Measurements from ENCODE around the gene PDPK1. TPM values are rescaled to one million over a fixed set of nuclear protein-coding genes. Genes with fewer than 3 reads are reported as not detected.

Gene PDPK1
- total and polyA plus RNA-seq, 4 donors, result 12.1 to 28.1 (median 18.2) TPM

GRCh38 chr16:2500430-2500917 is 37.3 kb upstream of the PDPK1 start (continued):
- TF ChIP-seq ZBTB33 (IDR thresholded peaks at IDR 0.05), result no peak
- no peak for TF ChIP-seq FOXA2 (IDR thresholded peaks at IDR 0.05)
- no peak for TF ChIP-seq RAD21 (IDR thresholded peaks at IDR 0.05)
- TF ChIP-seq TAF1 (conservative IDR thresholded peaks at IDR 0.05), result no peak
- no peak for TF ChIP-seq FOXA1 (IDR thresholded peaks at IDR 0.05)

- H3K4me3 ChIP-seq (ENCODE audit: low read depth in 1 of 3, low read length in 3 of 3), result no peak overlapping the region
- H3K36me3 ChIP-seq (ENCODE audit: control insufficient read depth in 4 of 4, insufficient read depth in 3 of 4, low read depth in 1 of 4, low read length in 3 of 4), result peaks cover 0 to 6% (median under 1%) of the 10 kb centered on the region in 4 donors
- peaks cover 18 to 55% (median 37%) of the 10 kb centered on the region in 4 donors for H3K4me1 ChIP-seq (ENCODE audit: control insufficient read depth in 4 of 4, insufficient read depth in 4 of 4, low read length in 3 of 4)
- H3K27me3 ChIP-seq (ENCODE audit: control insufficient read depth in 4 of 4, insufficient read depth in 4 of 4, low read length in 3 of 4), result no peaks in the 10 kb centered on the region
- no peaks in the 10 kb centered on the region for H3K9me3 ChIP-seq (ENCODE audit: control insufficient read depth in 4 of 4, low read length in 3 of 4)
- H3K9ac ChIP-seq (ENCODE audit: low read depth in 1 of 2, low read length in 2 of 2), result no peak overlapping the region
- WGBS, result 39% methylated on average over 23 of the region's 23 CpGs
- no peak overlapping the region for H3K27ac ChIP-seq (ENCODE audit: low read depth in 1 of 2, low read length in 2 of 2)
- TF ChIP-seq HNF4G (IDR thresholded peaks at IDR 0.05) (no peak), CTCF (IDR thresholded peaks at IDR 0.05; ENCODE audit: low read depth, low read length, missing input control) (peak; percentile 97), RAD21 (IDR thresholded peaks at IDR 0.05) (peak; percentile 94 to 98)
- DNase-seq (ENCODE audit: low spot score), result peak; percentile 92
Measured at GRCh38 chr16:2500918-2501750, 36.7 kb upstream of the PDPK1 start.

GRCh38 chr16:2501946-2502895 is 35.6 kb upstream of the PDPK1 start:
- Histone ChIP-seq H3K27me3 (ENCODE audit: control insufficient read depth in 4 of 4, insufficient read depth in 4 of 4, low read length in 3 of 4) (no peaks in the 10 kb centered on the region), H3K4me3 (ENCODE audit: low read depth in 1 of 3, low read length in 3 of 3) (no peak overlapping the region), H3K4me1 (ENCODE audit: control insufficient read depth in 4 of 4, insufficient read depth in 4 of 4, low read length in 3 of 4) (peaks cover 18 to 47% (median 35%) of the 10 kb centered on the region in 4 donors), H3K9me3 (ENCODE audit: control insufficient read depth in 4 of 4, low read length in 3 of 4) (no peaks in the 10 kb centered on the region), H3K9ac (ENCODE audit: low read depth in 1 of 2, low read length in 2 of 2) (no peak overlapping the region), H3K36me3 (ENCODE audit: control insufficient read depth in 4 of 4, insufficient read depth in 3 of 4, low read depth in 1 of 4, low read length in 3 of 4) (peaks cover 0 to 1% (median 0%) of the 10 kb centered on the region in 4 donors), H3K27ac (ENCODE audit: low read depth in 1 of 2, low read length in 2 of 2) (no peak overlapping the region)
- 81% methylated on average over 18 of the region's 18 CpGs for WGBS
- DNase-seq (ENCODE audit: low spot score), result no peak
- TF ChIP-seq YY1 (IDR thresholded peaks at IDR 0.05) (no peak), HNF4G (IDR thresholded peaks at IDR 0.05) (no peak), RAD21 (IDR thresholded peaks at IDR 0.05) (no peak), HNF4A (conservative IDR thresholded peaks at IDR 0.05) (no peak), FOXA1 (IDR thresholded peaks at IDR 0.05) (no peak), ZBTB33 (IDR thresholded peaks at IDR 0.05) (no peak), JUND (IDR thresholded peaks at IDR 0.05) (no peak), REST (IDR thresholded peaks at IDR 0.05) (no peak), TAF1 (conservative IDR thresholded peaks at IDR 0.05) (no peak), GABPA (IDR thresholded peaks at IDR 0.05 in 1 of 2, conservative IDR thresholded peaks at IDR 0.05 in 1 of 2) (no peak), EGR1 (IDR thresholded peaks at IDR 0.05; ENCODE audit: low read depth in 2 of 2) (no peak), ATF3 (IDR thresholded peaks at IDR 0.05) (no peak), FOXA2 (IDR thresholded peaks at IDR 0.05) (no peak), SP1 (IDR thresholded peaks at IDR 0.05) (no peak)
